Heart left ventricle (tissue), 16 donors: Measurements from ENCODE around the gene SLC25A18. TPM values are rescaled to one million over a fixed set of nuclear protein-coding genes. Genes with fewer than 3 reads are reported as not detected.

ENCODE experiments used
- ATAC-seq, 4 donors: fragments of 200-7000 bp; cut with Tn5 transposase; one replicate each; pipeline ENCODE4 v1.9.1; 2020 to 2022; ENCODE audit warnings: moderate library complexity in 4 of 4, mild to moderate bottlenecking in 3 of 4, moderate number of reproducible peaks in 1 of 4
- DNase-seq, 5 donors: peaks; one replicate each; pipeline ENCODE4 v3.0.0-alpha.2; 2020
- H3K27ac ChIP-seq, 12 donors: fragments of 200-600 bp; sonication (generic) in 4 of 12; one replicate each; pipeline versions ENCODE4 v1.5.0 to v1.8.0; 2016 to 2022; ENCODE audit warnings: mild to moderate bottlenecking in 2 of 12
- H3K27me3 ChIP-seq, 9 donors: fragments of 200-600 bp; sonication (generic) in 2 of 9; one replicate each; pipeline versions ENCODE4 v1.5.1 to v1.8.0; 2016 to 2022; ENCODE audit warnings: mild to moderate bottlenecking in 3 of 9
- H3K36me3 ChIP-seq, 9 donors: fragments of 200-600 bp; sonication (generic) in 2 of 9; one replicate each; pipeline versions ENCODE4 v1.5.0 to v1.8.0; 2018 to 2022; ENCODE audit warnings: mild to moderate bottlenecking in 2 of 9
- H3K4me1 ChIP-seq, 12 donors: fragments of 200-600 bp; sonication (generic) in 4 of 12; one replicate each; pipeline versions ENCODE4 v1.5.0 to v1.8.0; 2016 to 2022; ENCODE audit warnings: mild to moderate bottlenecking in 3 of 12
- H3K4me3 ChIP-seq, 12 donors: fragments of 200-600 bp; sonication (generic) in 4 of 12; one replicate each; pipeline versions ENCODE4 v1.5.0 to v1.8.0; 2017 to 2022; ENCODE audit warnings: mild to moderate bottlenecking in 9 of 12, moderate library complexity in 4 of 12
- H3K9me3 ChIP-seq, 12 donors: fragments of 200-600 bp; sonication (generic) in 4 of 12; one replicate each; pipeline versions ENCODE4 v1.5.0 to v1.8.0; 2016 to 2022; ENCODE audit warnings: mild to moderate bottlenecking in 1 of 12
- POLR2A ChIP-seq, 2 donors: fragments of 450-650 bp; IDR thresholded peaks; one replicate each; pipeline ENCODE4 v1.6.1; 2017; ENCODE audit warnings: antibody characterized with exemption in 2 of 2, mild to moderate bottlenecking in 2 of 2, moderate library complexity in 2 of 2
- WGBS, 4 donors: extraction: QIAGEN DNeasy Blood & Tissue Kit in 2 of 4; methylation state at CpG; one replicate each; pipeline versions ENCODE4 v1.1.5 to v1.1.7; 2013 to 2018; 5-methylcytosine and 5-hydroxymethylcytosine counted together
- intact Hi-C, 10 donors: fragments of 100-400 bp; cut with DNase I; formaldehyde crosslinking; loops; one replicate each; pipeline versions ENCODE4 v1.11.1 to v1.14.2; 2022
- polyA plus RNA-seq, 2 donors: library from polyadenylated mRNA; stranded (reverse); fragments of 200-250 nt; gene quantifications; one replicate each; pipeline ENCODE4 v1.2.3, GENCODE V29; 2013
- total RNA-seq, 9 donors: library from RNA; depleted of rRNA in 2 of 9; stranded (reverse); fragments of >200 nt in 2 of 9; fragmentation: NEBNext Ultra II Directional in 3 of 9; extraction: Animal tissue kit (Norgen Biotek cat#: 25700) in 3 of 9; gene quantifications; one replicate each; pipeline versions ENCODE4 v1.1.0 to v1.2.4, GENCODE V29; 2016 to 2023
- TF ChIP-seq, protein P1 (sequence below), 12 donors: fragments of 200-600 bp; sonication (generic) in 4 of 12; IDR thresholded peaks; one replicate each; pipeline versions ENCODE4 v1.5.0 to v1.8.0; 2018 to 2022; ENCODE audit warnings: antibody characterized with exemption in 12 of 12, mild to moderate bottlenecking in 5 of 12
- donor health status: ischemic (EF 13 %, LVEDD 7.1; RV severe dilation, severe dysfunction).
- donor health status: healthy with polysubstance abuse.
- donor health status: DM: no; HTN: yes; CAD: no.
- donor health status: DM: no; HTN: no; CAD: no.
- donor health status: ischemic (EF 25% LVEDD 6.9; RV normal size, moderate dysfunction).
- donor health status: ischemic (EF 25% LVEDD 5.7; RV mildly dilated, moderate dysfunction).
- donor health status: healthy.
- donor health status: DM: yes; HTN: yes; CAD: no.
- donor health status: ischemic (EF 35%, LVEDD 5.7; RV mildly dilated, moderate dysfunction).
- donor health status: nonischemic (EF 11% LVEDD 7.7; RV severe dilation, severe dysfunction).
- donor health status: DM: yes; HTN: yes; CAD: no.
- donor health status: PGD.
- donor health status: ischemic (EF 29% LVEDD 5.4; RV normal size, mild dysfunction).
- donor health status: nonischemic (EF 23%, LVEDD 6.1; RV moderate dilation, normal function).

The SLC25A18 gene
- total and polyA plus RNA-seq, 11 donors, result 0.27 to 10.2 (median 1.9) TPM

- DNase-seq, result no peak
- WGBS, 4 donors, result 5 to 11% (median 7%) methylated on average over 8 of the region's 8 CpGs
- ATAC-seq, result peak in 2 of 4 donors; percentile 46 to 59
- Histone ChIP-seq H3K9me3 (peaks cover 0 to 5% (median 0%) of the 10 kb centered on the region in 12 donors), H3K4me1 (peaks cover 0 to 26% (median 15%) of the 10 kb centered on the region in 12 donors), H3K36me3 (peaks cover 0 to 9% (median 0%) of the 10 kb centered on the region in 9 donors), H3K4me3 (peak overlapping the region; percentile 66 to 97 (median 84)), H3K27ac (peak overlapping the region; percentile 96 to 99 (median 98)), H3K27me3 (no peaks in the 10 kb centered on the region)
- intact Hi-C loops, result loop anchor here in 5 of 10 donors (2.0 to 10.0 kb wide), 5 partner anchors 67 to 76 kb away; partner anchors contain the start of gene SLC25A18 (in 2 of the 5)
- TF ChIP-seq, protein P1, sequence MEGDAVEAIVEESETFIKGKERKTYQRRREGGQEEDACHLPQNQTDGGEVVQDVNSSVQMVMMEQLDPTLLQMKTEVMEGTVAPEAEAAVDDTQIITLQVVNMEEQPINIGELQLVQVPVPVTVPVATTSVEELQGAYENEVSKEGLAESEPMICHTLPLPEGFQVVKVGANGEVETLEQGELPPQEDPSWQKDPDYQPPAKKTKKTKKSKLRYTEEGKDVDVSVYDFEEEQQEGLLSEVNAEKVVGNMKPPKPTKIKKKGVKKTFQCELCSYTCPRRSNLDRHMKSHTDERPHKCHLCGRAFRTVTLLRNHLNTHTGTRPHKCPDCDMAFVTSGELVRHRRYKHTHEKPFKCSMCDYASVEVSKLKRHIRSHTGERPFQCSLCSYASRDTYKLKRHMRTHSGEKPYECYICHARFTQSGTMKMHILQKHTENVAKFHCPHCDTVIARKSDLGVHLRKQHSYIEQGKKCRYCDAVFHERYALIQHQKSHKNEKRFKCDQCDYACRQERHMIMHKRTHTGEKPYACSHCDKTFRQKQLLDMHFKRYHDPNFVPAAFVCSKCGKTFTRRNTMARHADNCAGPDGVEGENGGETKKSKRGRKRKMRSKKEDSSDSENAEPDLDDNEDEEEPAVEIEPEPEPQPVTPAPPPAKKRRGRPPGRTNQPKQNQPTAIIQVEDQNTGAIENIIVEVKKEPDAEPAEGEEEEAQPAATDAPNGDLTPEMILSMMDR (IDR thresholded peaks at IDR 0.05), result no peak
- TF ChIP-seq POLR2A (IDR thresholded peaks at IDR 0.05), result no peak
These were observed 76.0 kb downstream of the SLC25A18 start for GRCh38 chr22:17639247-17639741.

Other genes with a start within 250 kb of the SLC25A18 start
- 10 to 100 TPM in 1 of 9 donors, 1 to 10 TPM in 8; 4.7 to 11.6 (median 6.9) TPM for gene CECR2, start 194.0 kb upstream of the SLC25A18 start, total RNA-seq
- 1 to 10 TPM; 3.8 to 4.4 TPM for gene CECR2, start 194.0 kb upstream of the SLC25A18 start, polyA plus RNA-seq
- 100 to 1,000 TPM; 188 to 293 (median 222) TPM for gene ATP6V1E1, start 65.3 kb downstream of the SLC25A18 start, total RNA-seq
- gene ATP6V1E1, start 65.3 kb downstream of the SLC25A18 start, polyA plus RNA-seq, result 100 to 1,000 TPM; 126 to 333 TPM
- gene BCL2L13, start 75.3 kb downstream of the SLC25A18 start, total RNA-seq, result 100 to 1,000 TPM in 2 of 9 donors, 10 to 100 TPM in 7; 81.9 to 187 (median 89.7) TPM
- gene BCL2L13, start 75.3 kb downstream of the SLC25A18 start, polyA plus RNA-seq, result 10 to 100 TPM; 46.3 to 73.5 TPM
- gene BID, start 211.0 kb downstream of the SLC25A18 start, total RNA-seq, result 10 to 100 TPM in 7 of 9 donors, 1 to 10 TPM in 2; 7.8 to 27.8 (median 15.8) TPM
- gene BID, start 211.0 kb downstream of the SLC25A18 start, polyA plus RNA-seq, result 10 to 100 TPM; 24.6 to 59.2 TPM